Smooth muscle cell (in vitro differentiated cells): ENCODE measurements around the gene GPR37L1. TPM values are rescaled to one million over a fixed set of nuclear protein-coding genes. Genes with fewer than 3 reads are reported as not detected.

Experiments used
- DNase-seq: peaks from one replicate; lab custom pipeline; 2025; ENCODE audit not compliant: unreplicated experiment; lab: John Stamatoyannopoulos, UW
- H2AFZ ChIP-seq: fragments of 200-600 bp; sonication (generic); 2 replicates; pipeline ENCODE4 v1.6.0; 2016; ENCODE audit warnings: antibody characterized with exemption, low read depth, mild to moderate bottlenecking
- H3F3A ChIP-seq: fragments of 200-600 bp; sonication (generic); 2 replicates; pipeline ENCODE4 v1.6.0; 2017; ENCODE audit warnings: antibody characterized with exemption, low read depth
- H3K27ac ChIP-seq: fragments of 200-600 bp; sonication (generic); 2 replicates; pipeline ENCODE4 v1.5.1; 2016; ENCODE audit warnings: low read depth, mild to moderate bottlenecking
- H3K27me3 ChIP-seq: fragments of 200-600 bp; sonication (generic); 2 replicates; pipeline ENCODE4 v1.6.1; 2016; ENCODE audit warnings: low read depth, mild to moderate bottlenecking
- H3K36me3 ChIP-seq: fragments of 200-600 bp; sonication (generic); 2 replicates; pipeline ENCODE4 v1.5.1; 2016; ENCODE audit warnings: low read depth
- H3K4me1 ChIP-seq: fragments of 200-600 bp; sonication (generic); 2 replicates; pipeline ENCODE4 v1.5.1; 2016; ENCODE audit warnings: low read depth
- H3K4me2 ChIP-seq: fragments of 200-600 bp; sonication (generic); 2 replicates; pipeline ENCODE4 v1.6.0; 2016; ENCODE audit warnings: mild to moderate bottlenecking
- H3K4me3 ChIP-seq: fragments of 200-600 bp; sonication (generic); 2 replicates; pipeline ENCODE4 v1.5.1; 2016; ENCODE audit warnings: mild to moderate bottlenecking
- H3K79me2 ChIP-seq: fragments of 200-600 bp; sonication (generic); 2 replicates; pipeline ENCODE4 v1.6.0; 2016; ENCODE audit warnings: low read depth, mild to moderate bottlenecking
- H3K9ac ChIP-seq: fragments of 200-600 bp; sonication (generic); 2 replicates; pipeline ENCODE4 v1.6.0; 2016; ENCODE audit warnings: low read depth
- H3K9me3 ChIP-seq: fragments of 200-600 bp; sonication (generic); replicated peaks from 2 replicates; pipeline ENCODE4 v1.5.1; 2016; ENCODE audit warnings: low read depth
- H4K20me1 ChIP-seq: fragments of 200-600 bp; sonication (generic); 2 replicates; pipeline ENCODE4 v1.6.0; 2016; ENCODE audit warnings: low read depth
- WGBS: methylation state at CpG from one replicate; pipeline ENCODE4 v1.1.7; 2016; ENCODE audit warnings: low lambda C conversion rate; 5-methylcytosine and 5-hydroxymethylcytosine counted together
- polyA plus RNA-seq: library from polyadenylated mRNA; unstranded; fragments of >200 nt; fragmentation: Nextera tagmentation; extraction: Ambion mirVana; gene quantifications from 2 replicates; pipeline ENCODE4 v1.2.1, GENCODE V29; 2016
- total RNA-seq: library from RNA; depleted of rRNA; stranded (reverse); fragments of >200 nt; gene quantifications from 2 replicates; pipeline ENCODE4 v1.2.3, GENCODE V29; 2014
- TF ChIP-seq, protein P1 (sequence below): fragments of 200-600 bp; sonication (generic); IDR thresholded peaks from 2 replicates; pipeline ENCODE4 v1.5.1; 2017; ENCODE audit warnings: borderline replicate concordance, mild to moderate bottlenecking, antibody characterized with exemption; ENCODE audit not compliant: insufficient read depth, poor library complexity, severe bottlenecking

The GPR37L1 gene
- total and polyA plus RNA-seq, 2 experiments from 2014 or later = not detected

DNA sequence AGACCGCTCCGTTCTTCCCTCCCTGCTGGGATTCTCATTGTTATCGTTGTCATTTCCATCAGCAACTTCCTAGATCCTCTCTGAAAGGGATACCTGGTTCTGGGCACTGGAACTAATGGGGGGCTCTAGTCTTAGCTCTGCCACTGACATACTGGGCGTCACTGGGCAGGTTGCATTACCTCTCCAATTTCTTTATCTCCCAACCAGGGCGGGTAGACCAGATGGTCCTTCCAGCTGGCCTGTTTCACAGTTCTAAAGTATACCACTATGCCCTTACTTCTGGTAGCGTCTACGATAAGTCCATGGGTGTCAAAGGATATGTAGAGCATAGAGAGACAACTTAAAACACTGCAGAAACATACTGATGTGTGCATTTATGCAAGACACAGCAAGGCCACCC, 1.4 kb downstream of the GPR37L1 start:
- no peaks in the 10 kb centered on the region for H3K79me2 ChIP-seq

DNA sequence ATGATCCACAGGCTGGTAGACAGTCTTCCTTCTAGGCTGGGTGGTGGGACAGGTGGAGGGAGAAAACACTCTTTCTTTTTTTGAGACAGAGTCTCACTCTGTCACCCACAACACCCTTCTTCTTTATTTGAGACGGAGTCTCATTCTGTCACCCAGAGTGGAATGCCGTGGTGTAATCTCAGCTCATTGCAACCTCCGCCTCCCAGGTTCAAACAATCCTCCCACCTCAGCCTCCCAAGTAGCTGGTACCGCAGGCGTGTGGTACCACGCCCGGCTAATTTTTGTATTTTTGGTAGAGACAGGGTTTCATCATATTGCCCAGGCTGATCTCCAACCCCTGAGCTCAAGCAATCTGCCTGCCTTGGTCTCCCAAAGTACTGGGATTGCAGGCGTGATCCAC, 2.9 kb downstream of the GPR37L1 start:
- Histone ChIP-seq H2AFZ (no peak overlapping the region), H3F3A (no peaks in the 10 kb centered on the region), H3K4me1 (no peaks in the 10 kb centered on the region), H3K9me3 (no peaks in the 10 kb centered on the region), H3K27me3 (no peaks in the 10 kb centered on the region), H3K4me2 (no peak overlapping the region), H4K20me1 (no peaks in the 10 kb centered on the region), H3K9ac (no peak overlapping the region), H3K36me3 (no peaks in the 10 kb centered on the region), H3K27ac (no peak overlapping the region), H3K79me2 (no peaks in the 10 kb centered on the region), H3K4me3 (no peak overlapping the region)
- 96% methylated on average over 8 of the region's 8 CpGs for WGBS
- DNase-seq = no peak
- TF ChIP-seq, protein P1, sequence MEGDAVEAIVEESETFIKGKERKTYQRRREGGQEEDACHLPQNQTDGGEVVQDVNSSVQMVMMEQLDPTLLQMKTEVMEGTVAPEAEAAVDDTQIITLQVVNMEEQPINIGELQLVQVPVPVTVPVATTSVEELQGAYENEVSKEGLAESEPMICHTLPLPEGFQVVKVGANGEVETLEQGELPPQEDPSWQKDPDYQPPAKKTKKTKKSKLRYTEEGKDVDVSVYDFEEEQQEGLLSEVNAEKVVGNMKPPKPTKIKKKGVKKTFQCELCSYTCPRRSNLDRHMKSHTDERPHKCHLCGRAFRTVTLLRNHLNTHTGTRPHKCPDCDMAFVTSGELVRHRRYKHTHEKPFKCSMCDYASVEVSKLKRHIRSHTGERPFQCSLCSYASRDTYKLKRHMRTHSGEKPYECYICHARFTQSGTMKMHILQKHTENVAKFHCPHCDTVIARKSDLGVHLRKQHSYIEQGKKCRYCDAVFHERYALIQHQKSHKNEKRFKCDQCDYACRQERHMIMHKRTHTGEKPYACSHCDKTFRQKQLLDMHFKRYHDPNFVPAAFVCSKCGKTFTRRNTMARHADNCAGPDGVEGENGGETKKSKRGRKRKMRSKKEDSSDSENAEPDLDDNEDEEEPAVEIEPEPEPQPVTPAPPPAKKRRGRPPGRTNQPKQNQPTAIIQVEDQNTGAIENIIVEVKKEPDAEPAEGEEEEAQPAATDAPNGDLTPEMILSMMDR = no peak

More for the DNA sequence above, 1.4 kb downstream of the GPR37L1 start:
- Histone ChIP-seq H3K27ac (no peak overlapping the region), H3K36me3 (no peaks in the 10 kb centered on the region), H4K20me1 (no peaks in the 10 kb centered on the region), H3K4me2 (no peak overlapping the region), H2AFZ (no peak overlapping the region), H3F3A (no peaks in the 10 kb centered on the region), H3K4me1 (no peaks in the 10 kb centered on the region), H3K27me3 (no peaks in the 10 kb centered on the region), H3K4me3 (no peak overlapping the region), H3K9ac (no peak overlapping the region), H3K9me3 (no peaks in the 10 kb centered on the region)
- WGBS = 83% methylated on average over 7 of the region's 7 CpGs
- no peak for DNase-seq
- TF ChIP-seq, protein P1 = no peak

DNA sequence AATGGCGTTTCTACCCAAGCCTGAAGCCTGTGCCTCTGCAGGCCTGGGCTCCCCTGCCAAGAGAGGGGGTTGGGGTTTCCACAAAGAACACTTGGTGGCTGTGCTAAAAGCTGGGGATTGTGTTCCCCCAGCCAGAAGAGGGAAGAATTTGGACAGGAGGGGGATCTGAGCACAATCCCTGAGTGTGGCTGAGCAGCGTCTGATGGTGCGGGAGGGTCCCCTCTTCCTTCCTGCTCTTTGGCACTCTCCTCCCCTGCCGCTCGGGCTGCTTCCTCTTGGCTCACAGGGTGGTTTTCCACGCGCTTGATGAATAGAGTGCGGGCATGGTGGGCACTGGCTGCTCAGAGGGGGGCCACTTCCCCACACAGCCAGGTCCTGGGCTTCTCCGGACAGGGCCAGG, 3.7 kb downstream of the GPR37L1 start:
- Histone ChIP-seq H3K4me3 (no peak overlapping the region), H3K27ac (no peak overlapping the region), H3K9ac (no peak overlapping the region), H3K36me3 (no peaks in the 10 kb centered on the region), H3K9me3 (no peaks in the 10 kb centered on the region), H3K27me3 (no peaks in the 10 kb centered on the region), H3K4me1 (no peaks in the 10 kb centered on the region), H3F3A (no peaks in the 10 kb centered on the region), H4K20me1 (no peaks in the 10 kb centered on the region), H3K79me2 (no peaks in the 10 kb centered on the region), H2AFZ (no peak overlapping the region), H3K4me2 (no peak overlapping the region)
- TF ChIP-seq, protein P1 = no peak
- no peak for DNase-seq
- WGBS = 78% methylated on average over 9 of the region's 9 CpGs

DNA sequence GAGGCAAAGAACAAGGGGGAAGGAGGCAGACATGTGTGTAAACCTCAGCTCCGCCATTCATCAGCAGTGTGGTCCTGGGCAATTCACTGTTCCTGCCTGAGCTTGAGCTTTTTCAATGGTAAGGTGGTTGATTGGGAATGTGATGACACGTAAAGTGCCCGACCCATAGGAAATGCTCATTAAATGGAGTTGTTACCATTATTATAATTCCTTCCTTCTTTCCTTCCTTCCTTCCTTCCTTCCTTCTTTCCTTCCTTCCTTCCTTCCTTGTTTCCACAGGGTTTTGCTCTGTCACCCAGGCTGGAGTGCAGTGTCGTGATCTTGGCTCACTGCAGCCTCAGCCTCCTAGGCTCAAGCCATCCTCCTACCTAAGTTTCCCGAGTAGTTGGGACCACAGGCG, 4.3 kb downstream of the GPR37L1 start:
- Histone ChIP-seq H3K4me1 (no peaks in the 10 kb centered on the region), H3K27me3 (no peaks in the 10 kb centered on the region), H4K20me1 (no peaks in the 10 kb centered on the region), H3K9me3 (no peaks in the 10 kb centered on the region), H3K79me2 (no peaks in the 10 kb centered on the region), H3K36me3 (no peaks in the 10 kb centered on the region), H3K4me3 (no peak overlapping the region), H3K9ac (no peak overlapping the region), H3F3A (no peaks in the 10 kb centered on the region), H3K4me2 (no peak overlapping the region), H3K27ac (no peak overlapping the region), H2AFZ (no peak overlapping the region)
- WGBS = 97% methylated on average over 6 of the region's 6 CpGs
- TF ChIP-seq, protein P1 = no peak
- DNase-seq = no peak
